ENCODE measurements around the gene TSACC.
"Not testable (repeated sequence)": the region's sequence is repeated elsewhere in the genome, so short reads cannot be mapped to it uniquely, and the experiment has no call there.

Gene TSACC

DNA sequence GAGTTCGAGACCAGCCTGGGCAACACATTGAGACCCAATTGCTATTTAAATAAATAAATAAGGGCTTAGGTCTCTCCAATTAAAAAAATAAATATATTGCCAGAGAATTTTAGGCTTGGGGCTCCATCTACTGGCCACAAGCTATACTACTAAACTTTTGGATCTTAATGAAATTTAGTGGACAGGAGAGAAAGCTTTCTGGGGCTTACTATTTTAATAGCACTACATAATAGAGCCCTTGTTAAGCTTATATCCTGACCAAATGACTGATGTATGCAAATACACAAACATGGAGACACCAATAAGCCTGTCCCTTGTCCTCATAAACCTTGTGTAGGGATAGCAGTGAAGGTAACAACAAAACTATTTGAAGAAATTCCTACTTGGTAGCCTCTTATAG is 18.7 kb upstream of the TSACC start:
- Histone ChIP-seq H3K4me3 (ENCODE audit: low read depth, low read length) (no peak overlapping the region), H3K36me3 (ENCODE audit: control insufficient read depth in 1 of 2, insufficient read depth in 2 of 2, low read length in 2 of 2) (peaks cover 50 to 68% of the 10 kb centered on the region in 2 experiments), H4K91ac (ENCODE audit: low read depth, low read length) (no peak overlapping the region), H3K9ac (ENCODE audit: low read length) (no peak overlapping the region), H4K8ac (ENCODE audit: low read depth, low read length) (no peak overlapping the region), H2BK120ac (ENCODE audit: insufficient read depth, low read length, poor library complexity) (no peak overlapping the region), H3K4me1 (ENCODE audit: control insufficient read depth in 1 of 2, insufficient read depth in 2 of 2, low read length in 2 of 2) (no peaks in the 10 kb centered on the region), H3K79me2 (ENCODE audit: control insufficient read depth, insufficient read depth, low read length, poor library complexity) (no peaks in the 10 kb centered on the region), H3K4me2 (ENCODE audit: low read length) (no peak overlapping the region), H3K27ac (ENCODE audit: low read depth, low read length) (no peak overlapping the region), H3K14ac (ENCODE audit: low read length) (no peak overlapping the region), H2BK12ac (ENCODE audit: low read length) (no peak overlapping the region), H3K27me3 (ENCODE audit: insufficient read depth, low read length) (no peaks in the 10 kb centered on the region), H3K23ac (ENCODE audit: low read length) (no peak overlapping the region), H2BK5ac (ENCODE audit: low read depth, low read length, poor library complexity) (no peak overlapping the region), H2AFZ (ENCODE audit: insufficient read depth, low read length, poor library complexity) (no peak overlapping the region), H3K9me3 (ENCODE audit: insufficient read depth, low read depth, low read length) (no peaks in the 10 kb centered on the region), H2AK5ac (ENCODE audit: low read length) (no peak overlapping the region), H3K4ac (ENCODE audit: low read depth, low read length) (no peak overlapping the region), H4K12ac (ENCODE audit: low read depth, low read length) (no peak overlapping the region), H3K18ac (ENCODE audit: low read length) (no peak overlapping the region), H3K79me1 (ENCODE audit: low read length) (no peaks in the 10 kb centered on the region)
- no CpG with 5 or more reads among the region's 1 CpG for WGBS (ENCODE audit: extremely low coverage, insufficient coverage, insufficient read length)
- DNase-seq, result peak in 1 of 2 donors; percentile 65

DNA sequence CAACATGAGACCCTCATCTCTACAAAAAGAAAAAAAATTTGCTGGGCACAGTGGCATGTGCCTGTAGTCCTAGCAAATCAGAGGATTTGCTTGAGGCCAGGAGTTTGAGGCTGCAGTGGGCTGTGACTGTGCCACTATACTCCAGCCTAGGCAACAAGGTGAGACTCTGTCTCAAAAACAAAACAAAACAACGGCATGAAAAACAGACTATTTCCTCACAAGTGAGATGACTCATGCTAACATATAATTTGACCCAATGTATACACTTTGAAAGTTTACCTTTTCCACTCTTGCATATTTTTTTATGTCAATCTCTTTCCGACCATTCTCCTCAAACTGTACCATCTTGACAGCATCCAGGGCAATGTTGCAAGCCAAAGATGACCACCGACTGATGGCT is 17.8 kb upstream of the TSACC start:
- Histone ChIP-seq H3K79me2 (ENCODE audit: control insufficient read depth, insufficient read depth, low read length, poor library complexity) (no peaks in the 10 kb centered on the region), H3K18ac (ENCODE audit: low read length) (no peak overlapping the region)
- no CpG with 5 or more reads among the region's 3 CpGs for WGBS (ENCODE audit: extremely low coverage, insufficient coverage, insufficient read length)

GRCh38 chr1:156323179-156323578 is 15.1 kb upstream of the TSACC start:
- not testable (repeated sequence) for H2BK120ac ChIP-seq (ENCODE audit: insufficient read depth, low read length, poor library complexity); H3K14ac ChIP-seq (ENCODE audit: low read length); H3K4me1 ChIP-seq (ENCODE audit: control insufficient read depth in 1 of 2, insufficient read depth in 2 of 2, low read length in 2 of 2); H2BK5ac ChIP-seq (ENCODE audit: low read depth, low read length, poor library complexity); H4K91ac ChIP-seq (ENCODE audit: low read depth, low read length); H3K4me2 ChIP-seq (ENCODE audit: low read length); H2AK5ac ChIP-seq (ENCODE audit: low read length); H4K8ac ChIP-seq (ENCODE audit: low read depth, low read length); H3K79me2 ChIP-seq (ENCODE audit: control insufficient read depth, insufficient read depth, low read length, poor library complexity); DNase-seq; H3K79me1 ChIP-seq (ENCODE audit: low read length); H2BK12ac ChIP-seq (ENCODE audit: low read length); H2AFZ ChIP-seq (ENCODE audit: insufficient read depth, low read length, poor library complexity); H3K9ac ChIP-seq (ENCODE audit: low read length); H3K18ac ChIP-seq (ENCODE audit: low read length); H3K27me3 ChIP-seq (ENCODE audit: insufficient read depth, low read length); H3K9me3 ChIP-seq (ENCODE audit: insufficient read depth, low read depth, low read length); H3K4ac ChIP-seq (ENCODE audit: low read depth, low read length); H4K12ac ChIP-seq (ENCODE audit: low read depth, low read length); H3K23ac ChIP-seq (ENCODE audit: low read length); H3K27ac ChIP-seq (ENCODE audit: low read depth, low read length); H3K4me3 ChIP-seq (ENCODE audit: low read depth, low read length)
- WGBS (ENCODE audit: extremely low coverage, insufficient coverage, insufficient read length), result no CpG with 5 or more reads among the region's 9 CpGs
- H3K36me3 ChIP-seq (ENCODE audit: control insufficient read depth in 1 of 2, insufficient read depth in 2 of 2, low read length in 2 of 2), result peaks cover 57% of the 10 kb centered on the region in 2 experiments

More for the DNA sequence above, 17.8 kb upstream of the TSACC start:
- Histone ChIP-seq H3K79me1 (ENCODE audit: low read length) (no peaks in the 10 kb centered on the region), H3K4me3 (ENCODE audit: low read depth, low read length) (no peak overlapping the region), H3K27me3 (ENCODE audit: insufficient read depth, low read length) (no peaks in the 10 kb centered on the region), H3K9me3 (ENCODE audit: insufficient read depth, low read depth, low read length) (no peaks in the 10 kb centered on the region), H2AFZ (ENCODE audit: insufficient read depth, low read length, poor library complexity) (no peak overlapping the region), H4K8ac (ENCODE audit: low read depth, low read length) (no peak overlapping the region), H4K12ac (ENCODE audit: low read depth, low read length) (no peak overlapping the region), H4K91ac (ENCODE audit: low read depth, low read length) (no peak overlapping the region), H2BK120ac (ENCODE audit: insufficient read depth, low read length, poor library complexity) (no peak overlapping the region), H3K27ac (ENCODE audit: low read depth, low read length) (no peak overlapping the region), H3K9ac (ENCODE audit: low read length) (no peak overlapping the region), H3K14ac (ENCODE audit: low read length) (no peak overlapping the region), H3K4ac (ENCODE audit: low read depth, low read length) (no peak overlapping the region), H3K36me3 (ENCODE audit: control insufficient read depth in 1 of 2, insufficient read depth in 2 of 2, low read length in 2 of 2) (peaks cover 55 to 72% of the 10 kb centered on the region in 2 experiments), H3K4me2 (ENCODE audit: low read length) (no peak overlapping the region), H3K23ac (ENCODE audit: low read length) (no peak overlapping the region), H2BK12ac (ENCODE audit: low read length) (no peak overlapping the region), H2AK5ac (ENCODE audit: low read length) (no peak overlapping the region), H3K4me1 (ENCODE audit: control insufficient read depth in 1 of 2, insufficient read depth in 2 of 2, low read length in 2 of 2) (no peaks in the 10 kb centered on the region), H2BK5ac (ENCODE audit: low read depth, low read length, poor library complexity) (no peak overlapping the region)
- peak; percentile 7 to 38 for DNase-seq

GRCh38 chr1:156336242-156336641 is 2.1 kb upstream of the TSACC start:
- Histone ChIP-seq H4K12ac (ENCODE audit: low read depth, low read length) (no peak overlapping the region), H2BK120ac (ENCODE audit: insufficient read depth, low read length, poor library complexity) (no peak overlapping the region), H3K27ac (ENCODE audit: low read depth, low read length) (no peak overlapping the region), H3K9ac (ENCODE audit: low read length) (no peak overlapping the region), H4K8ac (ENCODE audit: low read depth, low read length) (no peak overlapping the region), H3K23ac (ENCODE audit: low read length) (no peak overlapping the region), H3K27me3 (ENCODE audit: insufficient read depth, low read length) (no peaks in the 10 kb centered on the region), H2AFZ (ENCODE audit: insufficient read depth, low read length, poor library complexity) (no peak overlapping the region), H4K91ac (ENCODE audit: low read depth, low read length) (no peak overlapping the region), H3K9me3 (ENCODE audit: insufficient read depth, low read depth, low read length) (no peaks in the 10 kb centered on the region), H2BK5ac (ENCODE audit: low read depth, low read length, poor library complexity) (no peak overlapping the region), H2BK12ac (ENCODE audit: low read length) (no peak overlapping the region), H2AK5ac (ENCODE audit: low read length) (no peak overlapping the region), H3K4me1 (ENCODE audit: control insufficient read depth in 1 of 2, insufficient read depth in 2 of 2, low read length in 2 of 2) (peaks cover 3 to 4% of the 10 kb centered on the region in 2 experiments), H3K4ac (ENCODE audit: low read depth, low read length) (peak overlapping the region; percentile 3), H3K4me2 (ENCODE audit: low read length) (peak overlapping the region; percentile 88), H3K4me3 (ENCODE audit: low read depth, low read length) (no peak overlapping the region), H3K18ac (ENCODE audit: low read length) (no peak overlapping the region), H3K36me3 (ENCODE audit: control insufficient read depth in 1 of 2, insufficient read depth in 2 of 2, low read length in 2 of 2) (peaks cover 17 to 28% of the 10 kb centered on the region in 2 experiments), H3K14ac (ENCODE audit: low read length) (no peak overlapping the region), H3K79me2 (ENCODE audit: control insufficient read depth, insufficient read depth, low read length, poor library complexity) (peaks cover 9% of the 10 kb centered on the region), H3K79me1 (ENCODE audit: low read length) (peaks cover 5% of the 10 kb centered on the region)
- DNase-seq, result no peak
- no CpG with 5 or more reads among the region's 4 CpGs for WGBS (ENCODE audit: extremely low coverage, insufficient coverage, insufficient read length)

Measured in trophoblast cell (in vitro differentiated cells and primary cell).